Measurements from ENCODE around the gene PCK1. TPM values are rescaled to one million over a fixed set of nuclear protein-coding genes. Genes with fewer than 3 reads are reported as not detected.

PCK1 gene
- total and polyA plus RNA-seq, 2 of the 13 experiments (the other 11 are each of a cell fraction or from before 2014, with no cell fraction given) = 6.5 to 12.6 TPM

DNA sequence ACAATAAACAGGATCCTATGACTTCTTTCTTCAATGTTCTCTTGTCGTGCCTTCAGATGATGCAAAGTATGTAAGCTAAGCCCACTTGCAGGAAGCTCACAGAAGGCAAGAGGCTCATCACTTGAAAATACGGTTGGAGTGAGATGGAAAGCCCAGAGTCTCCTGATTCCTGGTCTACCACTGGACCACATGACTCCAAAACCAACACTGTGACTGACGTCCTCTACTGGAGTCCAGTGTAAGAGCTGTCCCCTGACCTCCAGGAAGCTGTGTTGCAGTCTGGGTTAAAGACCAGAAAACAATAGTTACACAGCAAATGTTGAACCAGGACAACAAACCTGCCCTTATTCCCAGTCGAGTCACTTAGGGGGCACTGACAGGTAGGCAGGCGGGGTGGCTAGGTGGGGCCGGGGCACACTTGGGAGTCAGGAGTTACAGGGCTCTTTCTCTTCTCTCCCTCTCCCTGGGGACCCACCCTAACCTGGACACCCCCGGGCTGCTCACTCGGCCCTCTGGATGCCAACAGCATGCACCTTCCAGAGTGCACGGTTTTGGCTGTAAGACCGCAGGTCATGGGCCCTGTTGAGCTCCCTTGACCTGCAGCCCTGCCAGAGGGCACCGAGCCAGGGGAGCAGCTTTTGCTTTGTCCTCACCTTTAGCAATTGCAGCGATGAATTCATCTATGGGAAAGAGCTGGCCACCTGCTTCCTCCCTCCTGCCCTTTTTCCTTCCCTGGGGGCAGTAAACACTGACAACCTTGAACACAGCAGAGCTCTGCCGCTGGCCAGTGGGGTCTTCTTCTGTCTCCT is 7.4 kb downstream of the PCK1 start (continued):
- TF ChIP-seq ZFP36L1 (CRISPR knock-in tag; IDR thresholded peaks at IDR 0.05) (0 out of 2 replicates have a peak, but pooled peaks have one; percentile 27), SKI (IDR thresholded peaks at IDR 0.05; ENCODE audit: partially characterized antibody) (peak; percentile 73), ZNF276 (CRISPR knock-in tag; IDR thresholded peaks at IDR 0.05; ENCODE audit: low read depth) (0 out of 2 replicates have a peak, but pooled peaks have one; percentile 32), BORCS8-MEF2B (CRISPR knock-in tag; IDR thresholded peaks at IDR 0.05) (peak; percentile 21; the same call in 1 of the 2 replicates), NR2C2 (CRISPR knock-in tag; IDR thresholded peaks at IDR 0.05; ENCODE audit: borderline replicate concordance) (peak; percentile 56; the same call in 1 of the 2 replicates), RFXAP (CRISPR knock-in tag; IDR thresholded peaks at IDR 0.05; ENCODE audit: borderline replicate concordance) (peak; percentile 14; the same call in 1 of the 2 replicates), ATRX (CRISPR knock-in tag; IDR thresholded peaks at IDR 0.05; ENCODE audit: borderline replicate concordance) (no peak), PHF20 (CRISPR knock-in tag; IDR thresholded peaks at IDR 0.05) (no peak), SNRNP70 (IDR thresholded peaks at IDR 0.05; ENCODE audit: low read depth, low read length) (no peak), HMG20A (CRISPR knock-in tag; IDR thresholded peaks at IDR 0.05; ENCODE audit: borderline replicate concordance) (no peak), AFF4 (CRISPR knock-in tag; IDR thresholded peaks at IDR 0.05) (no peak), CHCHD3 (CRISPR knock-in tag; IDR thresholded peaks at IDR 0.05) (no peak), SOX13 (IDR thresholded peaks at IDR 0.05) (no peak), SOX13 (CRISPR knock-in tag; conservative IDR thresholded peaks at IDR 0.05 in 1 of 2, IDR thresholded peaks at IDR 0.05 in 1 of 2) (peak in 1 of 2 experiments; percentile 64; a peak in 1 of 4 replicates), NONO (IDR thresholded peaks at IDR 0.05) (no peak), NONO (CRISPR knock-in tag; conservative IDR thresholded peaks at IDR 0.05) (0 out of 2 replicates have a peak, but pooled peaks have one; percentile 56)
- TF ChIP-seq, protein P1, sequence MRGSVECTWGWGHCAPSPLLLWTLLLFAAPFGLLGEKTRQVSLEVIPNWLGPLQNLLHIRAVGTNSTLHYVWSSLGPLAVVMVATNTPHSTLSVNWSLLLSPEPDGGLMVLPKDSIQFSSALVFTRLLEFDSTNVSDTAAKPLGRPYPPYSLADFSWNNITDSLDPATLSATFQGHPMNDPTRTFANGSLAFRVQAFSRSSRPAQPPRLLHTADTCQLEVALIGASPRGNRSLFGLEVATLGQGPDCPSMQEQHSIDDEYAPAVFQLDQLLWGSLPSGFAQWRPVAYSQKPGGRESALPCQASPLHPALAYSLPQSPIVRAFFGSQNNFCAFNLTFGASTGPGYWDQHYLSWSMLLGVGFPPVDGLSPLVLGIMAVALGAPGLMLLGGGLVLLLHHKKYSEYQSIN (CRISPR knock-in tag; IDR thresholded peaks at IDR 0.05; ENCODE audit: borderline replicate concordance) = no peak
- TF ChIP-seq, protein P2, sequence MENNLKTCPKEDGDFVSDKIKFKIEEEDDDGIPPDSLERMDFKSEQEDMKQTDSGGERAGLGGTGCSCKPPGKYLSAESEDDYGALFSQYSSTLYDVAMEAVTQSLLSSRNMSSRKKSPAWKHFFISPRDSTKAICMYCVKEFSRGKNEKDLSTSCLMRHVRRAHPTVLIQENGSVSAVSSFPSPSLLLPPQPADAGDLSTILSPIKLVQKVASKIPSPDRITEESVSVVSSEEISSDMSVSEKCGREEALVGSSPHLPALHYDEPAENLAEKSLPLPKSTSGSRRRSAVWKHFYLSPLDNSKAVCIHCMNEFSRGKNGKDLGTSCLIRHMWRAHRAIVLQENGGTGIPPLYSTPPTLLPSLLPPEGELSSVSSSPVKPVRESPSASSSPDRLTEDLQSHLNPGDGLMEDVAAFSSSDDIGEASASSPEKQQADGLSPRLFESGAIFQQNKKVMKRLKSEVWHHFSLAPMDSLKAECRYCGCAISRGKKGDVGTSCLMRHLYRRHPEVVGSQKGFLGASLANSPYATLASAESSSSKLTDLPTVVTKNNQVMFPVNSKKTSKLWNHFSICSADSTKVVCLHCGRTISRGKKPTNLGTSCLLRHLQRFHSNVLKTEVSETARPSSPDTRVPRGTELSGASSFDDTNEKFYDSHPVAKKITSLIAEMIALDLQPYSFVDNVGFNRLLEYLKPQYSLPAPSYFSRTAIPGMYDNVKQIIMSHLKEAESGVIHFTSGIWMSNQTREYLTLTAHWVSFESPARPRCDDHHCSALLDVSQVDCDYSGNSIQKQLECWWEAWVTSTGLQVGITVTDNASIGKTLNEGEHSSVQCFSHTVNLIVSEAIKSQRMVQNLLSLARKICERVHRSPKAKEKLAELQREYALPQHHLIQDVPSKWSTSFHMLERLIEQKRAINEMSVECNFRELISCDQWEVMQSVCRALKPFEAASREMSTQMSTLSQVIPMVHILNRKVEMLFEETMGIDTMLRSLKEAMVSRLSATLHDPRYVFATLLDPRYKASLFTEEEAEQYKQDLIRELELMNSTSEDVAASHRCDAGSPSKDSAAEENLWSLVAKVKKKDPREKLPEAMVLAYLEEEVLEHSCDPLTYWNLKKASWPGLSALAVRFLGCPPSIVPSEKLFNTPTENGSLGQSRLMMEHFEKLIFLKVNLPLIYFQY (CRISPR knock-in tag; IDR thresholded peaks at IDR 0.05; ENCODE audit: borderline replicate concordance) = peak; percentile 35; the same call in 1 of the 2 replicates
